T-helper 2 cell treated with Interferon-gamma antibody and Interleukin-4, amounts not matched to agents 100 ng/mL and 5 ng/mL, for 36 hours (primary cell): ENCODE data around the gene PLEKHS1. TPM values are rescaled to one million over a fixed set of nuclear protein-coding genes. Genes with fewer than 3 reads are reported as not detected.
"Not testable (repeated sequence)": the region's sequence is repeated elsewhere in the genome, so short reads cannot be mapped to it uniquely, and the experiment has no call there.

ENCODE experiments used
- intact Hi-C: fragments of 100-400 bp; cut with micrococcal nuclease; formaldehyde crosslinking; loops from one replicate; pipeline ENCODE4 v1.15.1; 2023
- total RNA-seq: library from RNA; stranded (reverse); gene quantifications from 2 replicates; pipeline ENCODE4 v1.2.3, GENCODE V29; 2022

The PLEKHS1 gene
- total RNA-seq, 1 donor from 2014 or later: not detected

- intact Hi-C loops: no loop called here
Observed at GRCh38 chr10:113782986-113783704, 31.7 kb downstream of the PLEKHS1 start.

- intact Hi-C loops: no loop called here
Observed at GRCh38 chr10:113788604-113789083, 37.2 kb downstream of the PLEKHS1 start.

GRCh38 chr10:113791691-113792090 lies 40.2 kb downstream of the PLEKHS1 start:
- intact Hi-C loops: no loop called here

- intact Hi-C loops: no loop called here
Observed at GRCh38 chr10:113801569-113801968, 50.1 kb downstream of the PLEKHS1 start.

- intact Hi-C loops: no loop called here
Observed at GRCh38 chr10:113802997-113803396, 51.5 kb downstream of the PLEKHS1 start.

- intact Hi-C loops: no loop called here
Observed at GRCh38 chr10:113806503-113806902, 55.0 kb downstream of the PLEKHS1 start.

GRCh38 chr10:113808168-113808567 lies 56.7 kb downstream of the PLEKHS1 start:
- intact Hi-C loops: no loop called here

GRCh38 chr10:113814700-113815099 lies 63.2 kb downstream of the PLEKHS1 start:
- intact Hi-C loops: not testable (repeated sequence)

- intact Hi-C loops: no loop called here
Observed at GRCh38 chr10:113819989-113820388, 68.5 kb downstream of the PLEKHS1 start.

- intact Hi-C loops: no loop called here
Observed at GRCh38 chr10:113820507-113820906, 69.0 kb downstream of the PLEKHS1 start.

- intact Hi-C loops: not testable (repeated sequence)
Observed at GRCh38 chr10:113821306-113821705, 69.8 kb downstream of the PLEKHS1 start.

GRCh38 chr10:113822174-113822573 lies 70.7 kb downstream of the PLEKHS1 start:
- intact Hi-C loops: no loop called here

- intact Hi-C loops: no loop called here
Observed at GRCh38 chr10:113823389-113823788, 71.9 kb downstream of the PLEKHS1 start.

- intact Hi-C loops: no loop called here
Observed at GRCh38 chr10:113825791-113826190, 74.3 kb downstream of the PLEKHS1 start.

GRCh38 chr10:113828567-113828966 lies 77.1 kb downstream of the PLEKHS1 start:
- intact Hi-C loops: not testable (repeated sequence)

Other genes with a start within 250 kb of the PLEKHS1 start
- not detected in 2 replicates for gene HABP2, start 198.6 kb upstream of the PLEKHS1 start, total RNA-seq
- not detected in 2 replicates for gene NRAP, start 87.6 kb upstream of the PLEKHS1 start, total RNA-seq
- gene CASP7, start 71.8 kb upstream of the PLEKHS1 start, total RNA-seq: 30.4 and 32.0 TPM in 2 replicates
- 14.4 and 15.6 TPM in 2 replicates for gene DCLRE1A, start 102.4 kb downstream of the PLEKHS1 start, total RNA-seq
- 25.4 and 27.9 TPM in 2 replicates for gene NHLRC2, start 103.0 kb downstream of the PLEKHS1 start, total RNA-seq